Measurements from ENCODE around the gene GNPTG. TPM values are rescaled to one million over a fixed set of nuclear protein-coding genes. Genes with fewer than 3 reads are reported as not detected.
A peak's percentile ranks its signal among the peaks of the same experiment; 100 is the strongest.

GNPTG gene
- total and polyA plus RNA-seq, 2 of the 8 experiments (the other 6 are each of a cell fraction or from before 2014, with no cell fraction given) = 26.2 to 51.2 TPM

GRCh38 chr16:1326391-1326790 is 25.3 kb upstream of the GNPTG start:
- Histone ChIP-seq H4K91ac (replicated peaks; ENCODE audit: insufficient read length, low read length) (no peak overlapping the region), H3K23me2 (ENCODE audit: low read depth, low read length) (no peaks in the 10 kb centered on the region), H2AK5ac (ENCODE audit: low read depth, low read length) (no peak overlapping the region), H3K79me2 (ENCODE audit: control insufficient read depth in 1 of 2, insufficient read depth in 2 of 2, low read length in 2 of 2) (no peaks in the 10 kb centered on the region; a peak in 1 of 4 replicates), H2AFZ (ENCODE audit: low read length) (no peak overlapping the region), H2BK5ac (ENCODE audit: low read depth, low read length) (no peak overlapping the region), H2BK12ac (ENCODE audit: low read depth, low read length) (no peak overlapping the region), H3K9me3 (ENCODE audit: insufficient read depth in 2 of 2, low read depth in 1 of 2, low read length in 1 of 2) (peaks cover 5 to 8% of the 10 kb centered on the region in 2 experiments; a peak in 2 of 4 replicates), H3K56ac (replicated peaks; ENCODE audit: insufficient read length, low read depth, low read length) (no peak overlapping the region), H2BK20ac (ENCODE audit: low read length) (no peak overlapping the region), H4K8ac (ENCODE audit: extremely low read depth, insufficient read depth, low read length) (peak overlapping the region; percentile 51), H2BK120ac (replicated peaks; ENCODE audit: low read depth, low read length) (no peak overlapping the region), H3K27ac (ENCODE audit: low read depth, low read length) (no peak overlapping the region; the same call in 1 of the 2 replicates), H3K4me3 (ENCODE audit: extremely low read depth in 1 of 4, insufficient read depth in 2 of 4, low read depth in 3 of 4, low read length in 4 of 4) (no peak overlapping the region), H3K9ac (replicated peaks in 1 of 4; ENCODE audit: extremely low read depth in 1 of 4, low read depth in 3 of 4, low read length in 3 of 4) (no peak overlapping the region), H3K4me1 (replicated peaks in 1 of 4; ENCODE audit: control insufficient read depth in 3 of 4, insufficient read depth in 4 of 4, low read length in 3 of 4) (peaks cover 0 to 3% (median 0%) of the 10 kb centered on the region in 4 experiments; a peak in 3 of 7 replicates), H3K4ac (replicated peaks; ENCODE audit: insufficient read length, low read depth, low read length) (no peak overlapping the region), H3K23ac (ENCODE audit: insufficient read length) (no peak overlapping the region), H4K20me1 (replicated peaks in 1 of 2; ENCODE audit: control insufficient read depth in 1 of 2, insufficient read depth in 2 of 2, low read length in 2 of 2) (peaks cover 8 to 10% of the 10 kb centered on the region in 2 experiments), H3K14ac (ENCODE audit: insufficient read length) (no peak overlapping the region), H3K79me1 (ENCODE audit: low read depth, low read length) (no peaks in the 10 kb centered on the region; the same call in 1 of the 2 replicates), H2BK15ac (ENCODE audit: low read length) (no peak overlapping the region), H3K4me2 (ENCODE audit: insufficient read depth in 1 of 2, low read depth in 2 of 2, low read length in 2 of 2) (no peak overlapping the region), H4K5ac (ENCODE audit: insufficient read length, low read depth, low read length) (no peak overlapping the region), H3K27me3 (replicated peaks in 1 of 4; ENCODE audit: control insufficient read depth in 3 of 4, extremely low read depth in 1 of 4, insufficient read depth in 3 of 4, low read length in 3 of 4) (peaks cover 0 to 3% (median 0%) of the 10 kb centered on the region in 4 experiments; a peak in 1 of 7 replicates), H3K18ac (ENCODE audit: extremely low read depth, low read length) (no peak overlapping the region), H3K36me3 (ENCODE audit: control insufficient read depth in 2 of 4, insufficient read depth in 4 of 4, low read length in 3 of 4) (peaks cover 6 to 26% (median 14%) of the 10 kb centered on the region in 4 experiments; a peak in 7 of 8 replicates)
- no peak for DNase-seq (ENCODE audit: low read depth in 1 of 2, low spot score in 2 of 2)
- 88% methylated on average over 10 of the region's 17 CpGs; no CpG with 5 or more reads in 1 of the 2 experiments for WGBS, 2 experiments (ENCODE audit: extremely low coverage in 1 of 2, insufficient coverage in 1 of 2, insufficient read length in 1 of 2, insufficient replicate concordance in 2 of 2, low coverage in 1 of 2, low lambda C conversion rate in 2 of 2, missing lambda C conversion rate in 1 of 2)
- POLR2A ChIA-PET (ENCODE audit: partially characterized antibody) = interaction anchor here (0.6 to 6.5 kb wide), 10 partner anchors 9 to 275 kb away, joined by 3 to 106 read pairs (median 3); partner anchors contain the start of gene UBE2I
- CTCF ChIA-PET (ENCODE audit: partially characterized antibody) = interaction anchor here (0.5 to 2.1 kb wide), 9 partner anchors 9 to 691 kb away, joined by 3 to 6 read pairs (median 4); no protein-coding TSS in a partner anchor
- FAIRE-seq = no peak
- TF ChIP-seq RBBP5 (IDR thresholded peaks at IDR 0.05; ENCODE audit: borderline replicate concordance, low read depth, low read length) = no peak
- TF ChIP-seq, protein P1, sequence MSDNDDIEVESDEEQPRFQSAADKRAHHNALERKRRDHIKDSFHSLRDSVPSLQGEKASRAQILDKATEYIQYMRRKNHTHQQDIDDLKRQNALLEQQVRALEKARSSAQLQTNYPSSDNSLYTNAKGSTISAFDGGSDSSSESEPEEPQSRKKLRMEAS (IDR thresholded peaks at IDR 0.05) = no peak
- no peak for TF ChIP-seq TCF12 (IDR thresholded peaks at IDR 0.05; ENCODE audit: low read depth, low read length)
